C4-2B (cell line): Measurements from ENCODE around the gene HPCAL4.

Experiments used
- H3K27ac ChIP-seq: fragments of 450-650 bp; 2 replicates; pipeline ENCODE4 v1.5.1; 2017
- ZFX ChIP-seq: fragments of 450-650 bp; IDR thresholded peaks from 2 replicates; pipeline ENCODE4 v1.6.1; 2017
- TF ChIP-seq, protein P1 (sequence below): fragments of 450-650 bp; conservative IDR thresholded peaks from 2 replicates; pipeline ENCODE4 v1.5.1; 2017; ENCODE audit warnings: mild to moderate bottlenecking

Gene HPCAL4

DNA sequence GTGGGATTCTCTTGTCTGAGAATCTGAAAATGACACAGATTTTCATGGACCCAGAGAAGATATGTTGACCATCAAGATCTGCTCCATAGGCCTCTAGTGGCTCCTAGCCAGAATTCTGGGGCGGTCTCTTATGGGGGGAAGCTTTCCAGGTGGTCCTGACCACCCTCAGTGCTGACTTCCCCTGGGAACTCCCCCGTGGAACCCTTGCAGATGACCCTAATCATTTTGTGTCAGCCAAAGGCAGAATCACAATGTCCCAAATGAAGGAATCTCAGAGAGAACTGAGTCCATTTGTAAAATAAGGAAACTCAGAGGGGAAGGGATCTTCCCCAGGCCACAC, 55.4 kb downstream of the HPCAL4 start:
- TF ChIP-seq, protein P1, sequence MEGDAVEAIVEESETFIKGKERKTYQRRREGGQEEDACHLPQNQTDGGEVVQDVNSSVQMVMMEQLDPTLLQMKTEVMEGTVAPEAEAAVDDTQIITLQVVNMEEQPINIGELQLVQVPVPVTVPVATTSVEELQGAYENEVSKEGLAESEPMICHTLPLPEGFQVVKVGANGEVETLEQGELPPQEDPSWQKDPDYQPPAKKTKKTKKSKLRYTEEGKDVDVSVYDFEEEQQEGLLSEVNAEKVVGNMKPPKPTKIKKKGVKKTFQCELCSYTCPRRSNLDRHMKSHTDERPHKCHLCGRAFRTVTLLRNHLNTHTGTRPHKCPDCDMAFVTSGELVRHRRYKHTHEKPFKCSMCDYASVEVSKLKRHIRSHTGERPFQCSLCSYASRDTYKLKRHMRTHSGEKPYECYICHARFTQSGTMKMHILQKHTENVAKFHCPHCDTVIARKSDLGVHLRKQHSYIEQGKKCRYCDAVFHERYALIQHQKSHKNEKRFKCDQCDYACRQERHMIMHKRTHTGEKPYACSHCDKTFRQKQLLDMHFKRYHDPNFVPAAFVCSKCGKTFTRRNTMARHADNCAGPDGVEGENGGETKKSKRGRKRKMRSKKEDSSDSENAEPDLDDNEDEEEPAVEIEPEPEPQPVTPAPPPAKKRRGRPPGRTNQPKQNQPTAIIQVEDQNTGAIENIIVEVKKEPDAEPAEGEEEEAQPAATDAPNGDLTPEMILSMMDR, result no peak
- no peak for TF ChIP-seq ZFX
- no peak overlapping the region for H3K27ac ChIP-seq

GRCh38 chr1:39635205-39635870, 55.9 kb downstream of the HPCAL4 start:
- TF ChIP-seq, protein P1, result no peak
- TF ChIP-seq ZFX, result no peak

DNA sequence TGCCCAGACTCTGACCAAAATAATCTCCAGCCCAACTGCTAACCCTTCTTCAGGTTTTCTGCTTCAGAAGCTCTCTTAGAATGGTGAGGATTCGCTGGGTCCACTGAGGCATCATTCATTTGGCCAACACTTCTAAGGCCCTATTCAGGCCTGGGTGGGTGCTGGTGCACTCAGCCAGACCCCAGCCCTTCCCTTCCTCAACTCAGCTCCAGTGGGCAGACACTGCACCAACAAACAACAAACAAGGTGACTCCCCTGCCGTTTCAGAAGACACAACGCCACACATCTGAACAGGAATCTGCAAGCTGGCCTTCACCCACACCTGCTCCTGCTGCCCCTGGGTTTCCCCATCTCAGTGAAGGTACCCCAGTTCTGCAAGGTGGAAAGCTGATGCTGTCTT, 57.8 kb downstream of the HPCAL4 start:
- H3K27ac ChIP-seq, result no peak overlapping the region
- no peak for TF ChIP-seq ZFX
- TF ChIP-seq, protein P1, result no peak

More at GRCh38 chr1:39635205-39635870, 55.9 kb downstream of the HPCAL4 start:
- H3K27ac ChIP-seq, result no peak overlapping the region

- no peak for TF ChIP-seq ZFX
- TF ChIP-seq, protein P1, result no peak
- no peak overlapping the region for H3K27ac ChIP-seq
These were observed 58.4 kb downstream of the HPCAL4 start for GRCh38 chr1:39632682-39633417.

- no peak for TF ChIP-seq ZFX
- TF ChIP-seq, protein P1, result no peak
- H3K27ac ChIP-seq, result no peak overlapping the region
These were observed 58.9 kb downstream of the HPCAL4 start for GRCh38 chr1:39632323-39632681.

DNA sequence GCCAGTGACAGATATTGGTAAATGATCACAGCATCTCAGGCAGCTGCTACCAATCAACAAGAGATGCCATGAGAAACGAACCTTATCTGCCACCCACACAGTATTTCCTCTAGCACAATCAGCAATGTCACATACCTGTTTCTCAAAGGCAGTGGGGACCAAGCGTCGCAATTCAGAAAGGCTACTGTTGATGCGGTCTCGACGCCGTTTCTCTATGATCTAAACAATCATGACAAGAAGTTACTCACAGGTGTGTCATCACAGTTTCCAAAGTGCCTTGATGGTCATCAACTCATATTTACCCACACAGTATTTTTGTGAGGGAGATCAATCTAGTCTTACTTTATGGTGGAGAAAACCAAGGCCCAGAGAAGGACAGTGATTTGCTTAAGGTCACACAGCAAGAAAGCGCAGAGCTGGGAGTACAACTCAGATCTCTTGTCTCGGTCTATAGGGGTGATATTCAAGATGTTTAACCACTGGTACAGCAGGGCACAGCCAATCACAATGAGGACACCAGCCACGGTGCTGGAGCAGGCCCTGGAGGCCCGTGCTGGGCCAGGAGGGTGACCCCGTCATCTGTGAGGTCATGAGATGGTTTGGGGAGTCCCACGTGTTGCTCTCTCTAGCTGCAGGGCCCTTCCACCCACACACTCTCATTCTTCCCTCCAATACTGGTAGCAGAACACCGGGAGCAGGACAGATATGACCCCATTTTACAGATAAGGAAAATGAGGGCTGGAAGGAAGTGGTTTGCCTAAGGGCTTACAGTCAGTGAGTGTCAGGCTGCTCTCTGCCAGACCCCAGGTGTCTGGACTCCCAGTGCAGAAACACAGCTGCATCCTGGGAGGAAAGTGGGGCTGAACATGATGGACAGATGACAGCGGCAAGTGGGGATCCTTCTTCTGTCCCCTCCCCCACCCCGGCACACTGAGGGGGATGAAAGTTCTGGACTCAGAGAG, 59.6 kb downstream of the HPCAL4 start:
- H3K27ac ChIP-seq, result no peak overlapping the region
- TF ChIP-seq ZFX, result no peak
- TF ChIP-seq, protein P1, result no peak
